ENCODE data around the gene MMP23B. TPM values are rescaled to one million over a fixed set of nuclear protein-coding genes. Genes with fewer than 3 reads are reported as not detected.
"Not testable (repeated sequence)": the region's sequence is repeated elsewhere in the genome, so short reads cannot be mapped to it uniquely, and the experiment has no call there.

The MMP23B gene
- total and polyA plus RNA-seq, 2 donors from 2014 or later: 4.0 to 7.1 TPM

DNA sequence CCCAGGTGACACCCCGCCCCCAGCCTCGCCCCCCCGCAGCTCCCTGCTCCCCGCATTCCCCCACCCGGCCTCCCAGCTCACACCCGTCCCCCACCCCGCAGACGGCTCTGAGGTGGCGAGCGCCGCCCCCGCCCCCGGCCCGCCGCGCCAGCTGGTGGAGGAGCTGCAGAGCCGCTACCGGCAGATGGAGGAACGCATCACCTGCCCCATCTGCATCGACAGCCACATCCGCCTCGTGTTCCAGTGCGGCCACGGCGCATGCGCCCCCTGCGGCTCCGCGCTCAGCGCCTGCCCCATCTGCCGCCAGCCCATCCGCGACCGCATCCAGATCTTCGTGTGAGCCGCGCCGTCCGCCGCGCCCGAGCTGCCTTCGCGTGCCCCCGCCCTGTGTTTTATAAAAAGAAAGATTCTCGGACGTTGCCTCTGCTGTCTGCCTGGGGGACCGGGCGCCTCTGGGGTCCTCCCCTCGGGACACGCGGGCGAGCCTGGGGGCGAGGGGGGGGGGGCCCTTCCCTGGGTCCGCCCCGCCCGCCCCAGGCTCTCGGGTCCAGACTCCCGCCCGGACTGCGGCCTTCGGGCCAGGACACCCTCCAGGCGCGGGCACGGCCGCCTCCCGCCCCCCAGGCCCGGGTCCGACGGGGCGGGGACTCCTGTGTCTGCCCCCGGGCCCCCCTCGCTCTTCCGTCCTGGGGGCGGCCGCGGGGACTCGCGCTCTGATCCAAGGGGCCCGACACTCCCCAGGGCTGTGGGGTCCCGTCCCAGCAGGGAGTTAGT is 1.6 kb upstream of the MMP23B start:
- DNase-seq (peak; percentile 92 to 96 (median 95)), FAIRE-seq (no peak)
- Histone ChIP-seq H3K9me3 (ENCODE audit: control insufficient read depth in 2 of 3, insufficient read depth in 1 of 3, low read length in 3 of 3) (no peaks in the 10 kb centered on the region), H3K27ac (ENCODE audit: low read depth in 2 of 2, low read length in 2 of 2) (peak overlapping the region; percentile 51 to 77), H3K4me1 (ENCODE audit: control insufficient read depth in 2 of 3, insufficient read depth in 2 of 3, low read depth in 1 of 3, low read length in 3 of 3) (no peaks in the 10 kb centered on the region), H3K9ac (ENCODE audit: low read length in 3 of 3) (no peak overlapping the region), H3K27me3 (ENCODE audit: control insufficient read depth, insufficient read depth, low read length) (no peaks in the 10 kb centered on the region), H3K4me3 (ENCODE audit: low read length in 3 of 3) (no peak overlapping the region), H3K36me3 (ENCODE audit: control insufficient read depth in 2 of 3, insufficient read depth in 3 of 3, low read length in 3 of 3) (no peaks in the 10 kb centered on the region)
- TF ChIP-seq, protein P1, sequence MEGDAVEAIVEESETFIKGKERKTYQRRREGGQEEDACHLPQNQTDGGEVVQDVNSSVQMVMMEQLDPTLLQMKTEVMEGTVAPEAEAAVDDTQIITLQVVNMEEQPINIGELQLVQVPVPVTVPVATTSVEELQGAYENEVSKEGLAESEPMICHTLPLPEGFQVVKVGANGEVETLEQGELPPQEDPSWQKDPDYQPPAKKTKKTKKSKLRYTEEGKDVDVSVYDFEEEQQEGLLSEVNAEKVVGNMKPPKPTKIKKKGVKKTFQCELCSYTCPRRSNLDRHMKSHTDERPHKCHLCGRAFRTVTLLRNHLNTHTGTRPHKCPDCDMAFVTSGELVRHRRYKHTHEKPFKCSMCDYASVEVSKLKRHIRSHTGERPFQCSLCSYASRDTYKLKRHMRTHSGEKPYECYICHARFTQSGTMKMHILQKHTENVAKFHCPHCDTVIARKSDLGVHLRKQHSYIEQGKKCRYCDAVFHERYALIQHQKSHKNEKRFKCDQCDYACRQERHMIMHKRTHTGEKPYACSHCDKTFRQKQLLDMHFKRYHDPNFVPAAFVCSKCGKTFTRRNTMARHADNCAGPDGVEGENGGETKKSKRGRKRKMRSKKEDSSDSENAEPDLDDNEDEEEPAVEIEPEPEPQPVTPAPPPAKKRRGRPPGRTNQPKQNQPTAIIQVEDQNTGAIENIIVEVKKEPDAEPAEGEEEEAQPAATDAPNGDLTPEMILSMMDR (IDR thresholded peaks at IDR 0.05; ENCODE audit: borderline replicate concordance, extremely low read depth, insufficient read depth): no peak
- intact Hi-C loops (cut with DNase I): no loop called here

- no peaks in the 10 kb centered on the region for H3K9me3 ChIP-seq (ENCODE audit: control insufficient read depth in 2 of 3, insufficient read depth in 1 of 3, low read length in 3 of 3)
- no peak for FAIRE-seq
- peak; percentile 58 to 92 (median 80) for DNase-seq
- H3K27me3 ChIP-seq (ENCODE audit: control insufficient read depth, insufficient read depth, low read length): no peaks in the 10 kb centered on the region
- intact Hi-C loops (cut with DNase I): no loop called here
- H3K27ac ChIP-seq (ENCODE audit: low read depth in 2 of 2, low read length in 2 of 2): peak overlapping the region; percentile 51 to 77
- no peak overlapping the region for H3K4me3 ChIP-seq (ENCODE audit: low read length in 3 of 3)
- TF ChIP-seq, protein P1 (IDR thresholded peaks at IDR 0.05; ENCODE audit: borderline replicate concordance, extremely low read depth, insufficient read depth): no peak
- no peaks in the 10 kb centered on the region for H3K36me3 ChIP-seq (ENCODE audit: control insufficient read depth in 2 of 3, insufficient read depth in 3 of 3, low read length in 3 of 3)
- no peak overlapping the region for H3K9ac ChIP-seq (ENCODE audit: low read length in 3 of 3)
- H3K4me1 ChIP-seq (ENCODE audit: control insufficient read depth in 2 of 3, insufficient read depth in 2 of 3, low read depth in 1 of 3, low read length in 3 of 3): no peaks in the 10 kb centered on the region
These were observed 800 bp upstream of the MMP23B start for GRCh38 chr1:1630965-1631781.

GRCh38 chr1:1633409-1633808 is 1.4 kb downstream of the MMP23B start:
- H3K4me3 ChIP-seq (ENCODE audit: low read length in 3 of 3); H3K27me3 ChIP-seq (ENCODE audit: control insufficient read depth, insufficient read depth, low read length); H3K4me1 ChIP-seq (ENCODE audit: control insufficient read depth in 2 of 3, insufficient read depth in 2 of 3, low read depth in 1 of 3, low read length in 3 of 3); DNase-seq; H3K27ac ChIP-seq (ENCODE audit: low read depth in 2 of 2, low read length in 2 of 2); H3K9ac ChIP-seq (ENCODE audit: low read length in 3 of 3); H3K9me3 ChIP-seq (ENCODE audit: control insufficient read depth in 2 of 3, insufficient read depth in 1 of 3, low read length in 3 of 3); H3K36me3 ChIP-seq (ENCODE audit: control insufficient read depth in 2 of 3, insufficient read depth in 3 of 3, low read length in 3 of 3); intact Hi-C loops (cut with DNase I); FAIRE-seq: not testable (repeated sequence)

DNA sequence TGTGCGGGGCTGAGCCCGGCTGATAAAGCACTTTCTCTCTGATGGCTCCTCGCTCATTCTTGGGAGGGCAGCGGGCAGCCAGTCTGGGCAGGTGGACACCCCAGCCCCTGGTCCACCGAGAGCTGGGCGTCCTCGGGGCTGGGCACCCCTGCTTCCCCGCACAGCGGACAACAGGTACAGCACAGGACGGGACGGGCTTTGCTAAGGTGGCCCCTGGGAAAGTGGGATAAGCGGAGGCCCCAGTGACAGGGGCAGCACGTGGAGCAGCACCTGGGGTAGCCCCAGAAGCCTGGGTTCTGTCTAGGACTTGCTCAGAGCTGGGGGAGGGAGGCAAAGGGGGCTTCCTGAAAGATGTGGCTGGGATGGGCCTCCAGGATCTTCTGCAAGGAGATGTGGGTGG is 2.6 kb downstream of the MMP23B start:
- FAIRE-seq; H3K4me1 ChIP-seq (ENCODE audit: control insufficient read depth in 2 of 3, insufficient read depth in 2 of 3, low read depth in 1 of 3, low read length in 3 of 3); H3K27ac ChIP-seq (ENCODE audit: low read depth in 2 of 2, low read length in 2 of 2); intact Hi-C loops (cut with DNase I); H3K4me3 ChIP-seq (ENCODE audit: low read length in 3 of 3); H3K9me3 ChIP-seq (ENCODE audit: control insufficient read depth in 2 of 3, insufficient read depth in 1 of 3, low read length in 3 of 3); H3K27me3 ChIP-seq (ENCODE audit: control insufficient read depth, insufficient read depth, low read length); H3K9ac ChIP-seq (ENCODE audit: low read length in 3 of 3); H3K36me3 ChIP-seq (ENCODE audit: control insufficient read depth in 2 of 3, insufficient read depth in 3 of 3, low read length in 3 of 3): not testable (repeated sequence)
- DNase-seq: peak in 1 of 5 donors; percentile 54

DNA sequence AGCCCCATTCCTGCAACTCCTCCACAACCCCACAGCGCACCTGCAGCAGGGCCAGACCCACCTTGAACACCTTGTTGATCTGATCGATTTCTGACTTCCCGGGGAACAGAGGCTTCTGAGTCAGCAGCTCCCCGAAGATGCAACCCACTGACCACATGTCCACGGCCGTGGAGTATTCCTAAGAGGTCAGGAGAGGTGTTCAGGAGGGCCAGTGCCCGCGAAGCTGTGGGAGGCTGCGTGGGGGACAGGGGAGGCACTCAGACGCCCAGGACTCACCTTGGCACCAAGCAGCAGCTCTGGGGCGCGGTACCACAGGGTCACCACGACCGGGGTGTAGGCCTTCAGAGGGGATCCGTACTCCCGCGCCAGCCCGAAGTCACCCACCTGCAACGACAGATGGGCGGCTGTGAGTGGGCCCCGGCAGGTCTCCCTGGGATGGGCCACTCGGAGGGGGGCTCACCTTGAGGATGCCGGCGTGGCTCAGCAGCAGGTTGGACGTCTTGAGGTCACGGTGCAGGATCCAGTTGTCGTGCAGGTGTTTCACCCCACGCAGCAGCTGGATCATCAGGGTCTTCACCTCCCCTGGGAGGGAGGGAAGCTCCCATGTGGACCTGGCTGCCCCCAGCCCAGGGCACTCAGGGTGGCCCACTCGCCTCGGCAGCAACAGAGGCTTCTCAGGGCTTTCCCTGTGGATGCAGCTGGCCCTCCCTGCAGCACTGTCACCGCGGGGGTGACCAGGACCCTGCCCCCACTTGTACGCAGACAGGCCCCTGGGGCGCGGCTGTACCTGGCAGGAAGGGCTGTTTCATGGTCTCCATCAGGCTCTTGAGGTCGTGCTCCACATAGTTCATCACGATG is 4.9 kb downstream of the MMP23B start:
- H3K4me3 ChIP-seq (ENCODE audit: low read length in 3 of 3); H3K9ac ChIP-seq (ENCODE audit: low read length in 3 of 3); H3K27ac ChIP-seq (ENCODE audit: low read depth in 2 of 2, low read length in 2 of 2); H3K36me3 ChIP-seq (ENCODE audit: control insufficient read depth in 2 of 3, insufficient read depth in 3 of 3, low read length in 3 of 3); H3K9me3 ChIP-seq (ENCODE audit: control insufficient read depth in 2 of 3, insufficient read depth in 1 of 3, low read length in 3 of 3); FAIRE-seq; H3K4me1 ChIP-seq (ENCODE audit: control insufficient read depth in 2 of 3, insufficient read depth in 2 of 3, low read depth in 1 of 3, low read length in 3 of 3); H3K27me3 ChIP-seq (ENCODE audit: control insufficient read depth, insufficient read depth, low read length); intact Hi-C loops (cut with DNase I): not testable (repeated sequence)
- DNase-seq: peak in 1 of 5 donors; percentile 72

- FAIRE-seq; H3K4me3 ChIP-seq (ENCODE audit: low read length in 3 of 3); H3K27ac ChIP-seq (ENCODE audit: low read depth in 2 of 2, low read length in 2 of 2); H3K9ac ChIP-seq (ENCODE audit: low read length in 3 of 3); intact Hi-C loops (cut with DNase I); H3K9me3 ChIP-seq (ENCODE audit: control insufficient read depth in 2 of 3, insufficient read depth in 1 of 3, low read length in 3 of 3); H3K27me3 ChIP-seq (ENCODE audit: control insufficient read depth, insufficient read depth, low read length); H3K36me3 ChIP-seq (ENCODE audit: control insufficient read depth in 2 of 3, insufficient read depth in 3 of 3, low read length in 3 of 3); H3K4me1 ChIP-seq (ENCODE audit: control insufficient read depth in 2 of 3, insufficient read depth in 2 of 3, low read depth in 1 of 3, low read length in 3 of 3): not testable (repeated sequence)
- peak in 1 of 5 donors; percentile 41 for DNase-seq
These were observed 5.5 kb downstream of the MMP23B start for GRCh38 chr1:1637479-1637875.

All from kidney (tissue), 14 donors.